Camera-type eye (tissue), 1 donor: Measurements from ENCODE around the gene SLC24A4. TPM values are rescaled to one million over a fixed set of nuclear protein-coding genes. Genes with fewer than 3 reads are reported as not detected.

Source experiments
- total RNA-seq: library from RNA; depleted of rRNA; stranded (reverse); fragments of >200 nt; gene quantifications from one replicate; pipeline ENCODE4 v1.2.3, GENCODE V29; 2014

SLC24A4 gene, protein sequence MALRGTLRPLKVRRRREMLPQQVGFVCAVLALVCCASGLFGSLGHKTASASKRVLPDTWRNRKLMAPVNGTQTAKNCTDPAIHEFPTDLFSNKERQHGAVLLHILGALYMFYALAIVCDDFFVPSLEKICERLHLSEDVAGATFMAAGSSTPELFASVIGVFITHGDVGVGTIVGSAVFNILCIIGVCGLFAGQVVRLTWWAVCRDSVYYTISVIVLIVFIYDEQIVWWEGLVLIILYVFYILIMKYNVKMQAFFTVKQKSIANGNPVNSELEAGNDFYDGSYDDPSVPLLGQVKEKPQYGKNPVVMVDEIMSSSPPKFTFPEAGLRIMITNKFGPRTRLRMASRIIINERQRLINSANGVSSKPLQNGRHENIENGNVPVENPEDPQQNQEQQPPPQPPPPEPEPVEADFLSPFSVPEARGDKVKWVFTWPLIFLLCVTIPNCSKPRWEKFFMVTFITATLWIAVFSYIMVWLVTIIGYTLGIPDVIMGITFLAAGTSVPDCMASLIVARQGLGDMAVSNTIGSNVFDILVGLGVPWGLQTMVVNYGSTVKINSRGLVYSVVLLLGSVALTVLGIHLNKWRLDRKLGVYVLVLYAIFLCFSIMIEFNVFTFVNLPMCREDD
- 8.5 TPM for total RNA-seq

DNA sequence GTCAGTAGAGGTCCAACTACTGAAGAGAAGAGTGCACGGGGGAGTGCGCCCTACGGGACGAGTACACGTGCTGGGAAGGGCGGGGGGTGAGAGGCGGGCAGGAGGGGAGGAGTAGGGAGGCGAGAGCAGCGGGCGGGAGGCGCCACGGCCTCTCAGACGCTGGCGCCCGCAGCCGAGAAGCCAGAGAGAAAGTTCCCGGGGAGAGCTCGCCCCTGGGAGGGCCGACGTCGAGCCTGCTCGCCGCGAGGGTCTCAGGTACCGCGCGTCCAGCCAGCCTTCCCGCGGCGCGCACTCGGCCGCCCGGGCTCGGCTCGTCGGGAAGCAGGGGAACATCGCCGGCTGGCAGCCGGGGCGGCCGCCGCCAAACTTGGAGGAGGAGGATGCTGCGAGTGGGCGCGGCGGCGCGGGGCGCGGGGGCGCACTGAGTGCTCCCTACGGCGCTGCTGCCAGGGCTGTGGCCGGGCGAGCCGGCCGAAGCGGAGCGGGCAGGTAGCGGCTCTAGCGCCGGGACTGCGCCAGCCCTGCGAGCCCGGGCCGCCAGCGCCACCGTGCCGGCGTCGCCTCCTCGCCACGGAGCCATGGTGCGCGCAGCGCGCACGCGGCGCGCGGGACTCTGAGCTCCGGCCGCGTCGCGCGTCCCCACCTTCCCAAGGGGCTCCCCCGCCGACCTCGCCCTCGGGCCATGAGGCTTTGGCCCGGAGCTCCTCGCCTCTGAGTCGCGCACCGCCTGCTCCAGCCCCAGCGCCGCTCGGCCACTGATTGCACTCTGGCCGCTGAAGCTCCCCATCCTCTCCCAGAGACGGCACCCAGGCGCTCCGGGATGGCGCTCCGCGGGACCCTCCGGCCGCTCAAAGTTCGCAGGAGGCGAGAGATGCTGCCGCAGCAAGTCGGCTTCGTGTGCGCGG lies at the start of gene SLC24A4:
SLC24A4 (plus strand) TSS at position 155 of the 905 bp plus-strand sequence; CDS start at position 821, 666 bp downstream.

DNA sequence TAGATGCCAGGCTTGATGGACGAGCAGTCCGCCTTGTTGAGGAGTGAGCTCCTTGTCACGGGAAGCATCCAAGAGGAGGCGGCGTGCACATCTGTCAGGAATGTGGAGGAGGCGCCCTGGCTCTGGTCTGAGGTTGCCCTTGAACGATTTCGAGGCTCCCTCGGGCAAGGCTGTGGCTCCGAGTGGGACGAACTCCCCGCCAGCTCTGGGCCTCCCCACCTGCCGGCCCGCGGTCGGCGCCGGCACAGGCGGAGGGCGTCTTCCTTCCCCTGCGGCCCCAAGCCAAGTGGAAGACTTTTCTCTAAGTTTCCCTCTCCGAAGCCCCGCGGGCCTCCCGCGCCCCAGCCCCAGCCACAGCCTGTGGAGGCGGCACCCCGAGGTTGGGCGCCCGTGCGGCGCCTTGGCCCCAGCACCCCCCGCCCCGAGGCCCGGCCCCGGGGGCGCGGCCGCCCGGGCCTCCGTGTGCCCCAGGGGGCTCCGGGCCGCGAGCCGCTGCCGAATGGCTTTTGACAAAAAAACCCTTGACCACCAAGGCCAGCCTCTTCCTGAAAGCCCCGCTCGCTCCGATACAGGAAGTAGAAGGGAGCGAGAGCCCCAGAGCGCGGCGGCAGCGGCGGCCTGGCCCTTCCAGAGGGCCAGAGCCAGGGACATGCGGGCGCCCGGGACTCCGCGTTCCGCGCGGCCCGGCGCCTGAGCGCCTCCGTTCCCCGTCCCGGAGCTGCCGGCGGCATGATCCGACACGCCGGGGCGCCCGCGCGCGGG lies 190.4 kb downstream of the SLC24A4 start, which contains the start of gene RIN3:
RIN3 (plus strand) TSS at position 578 of the 762 bp plus-strand sequence; CDS start at position 730, 152 bp downstream.

Other genes with a start within 250 kb of the SLC24A4 start
- gene ATXN3, start 216.6 kb upstream of the SLC24A4 start, total RNA-seq, result 92.9 TPM
- 128 TPM for gene NDUFB1, start 201.5 kb upstream of the SLC24A4 start, total RNA-seq
- gene CPSF2, start 201.2 kb upstream of the SLC24A4 start, total RNA-seq, result 40.8 TPM
- 7.2 TPM for gene RIN3, start 190.6 kb downstream of the SLC24A4 start, total RNA-seq